ENCODE results near the gene SHC4. TPM values are rescaled to one million over a fixed set of nuclear protein-coding genes. Genes with fewer than 3 reads are reported as not detected.

Gene SHC4
- total RNA-seq, 6 experiments from 2014 or later, result 2.1 to 4.2 (median 3.5) TPM

DNA sequence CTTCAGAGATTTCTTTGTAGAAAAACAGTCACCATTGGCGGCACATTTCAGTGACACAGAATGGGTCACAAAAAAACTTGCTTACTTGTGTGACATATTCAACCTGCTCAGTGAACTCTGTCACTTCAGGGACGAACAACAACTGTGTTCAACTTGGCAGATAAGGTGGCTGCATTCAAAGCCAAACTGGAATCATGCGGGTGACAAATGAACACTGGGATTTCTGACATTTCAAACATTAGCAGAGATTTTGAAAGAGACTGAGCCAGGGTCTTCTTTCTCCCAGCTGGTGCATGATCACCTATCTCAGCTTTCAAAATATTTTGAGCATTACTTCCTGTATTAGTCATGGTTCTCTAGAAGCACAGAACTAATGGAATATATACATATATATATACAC lies 87.7 kb downstream of the SHC4 start:
- DNase-seq, result no peak
- Mint-ChIP-seq H3K9me3 (no peaks in the 10 kb centered on the region), H3K4me3 (no peak overlapping the region), H3K27me3 (ENCODE audit: insufficient read depth) (no peaks in the 10 kb centered on the region; the same call in 1 of the 2 replicates), H3K27ac (no peak overlapping the region), H3K36me3 (ENCODE audit: low read depth) (peaks cover 22% of the 10 kb centered on the region), H3K4me1 (ENCODE audit: low read depth) (peaks cover 52% of the 10 kb centered on the region)
- TF ChIP-seq, protein P1, sequence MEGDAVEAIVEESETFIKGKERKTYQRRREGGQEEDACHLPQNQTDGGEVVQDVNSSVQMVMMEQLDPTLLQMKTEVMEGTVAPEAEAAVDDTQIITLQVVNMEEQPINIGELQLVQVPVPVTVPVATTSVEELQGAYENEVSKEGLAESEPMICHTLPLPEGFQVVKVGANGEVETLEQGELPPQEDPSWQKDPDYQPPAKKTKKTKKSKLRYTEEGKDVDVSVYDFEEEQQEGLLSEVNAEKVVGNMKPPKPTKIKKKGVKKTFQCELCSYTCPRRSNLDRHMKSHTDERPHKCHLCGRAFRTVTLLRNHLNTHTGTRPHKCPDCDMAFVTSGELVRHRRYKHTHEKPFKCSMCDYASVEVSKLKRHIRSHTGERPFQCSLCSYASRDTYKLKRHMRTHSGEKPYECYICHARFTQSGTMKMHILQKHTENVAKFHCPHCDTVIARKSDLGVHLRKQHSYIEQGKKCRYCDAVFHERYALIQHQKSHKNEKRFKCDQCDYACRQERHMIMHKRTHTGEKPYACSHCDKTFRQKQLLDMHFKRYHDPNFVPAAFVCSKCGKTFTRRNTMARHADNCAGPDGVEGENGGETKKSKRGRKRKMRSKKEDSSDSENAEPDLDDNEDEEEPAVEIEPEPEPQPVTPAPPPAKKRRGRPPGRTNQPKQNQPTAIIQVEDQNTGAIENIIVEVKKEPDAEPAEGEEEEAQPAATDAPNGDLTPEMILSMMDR (IDR thresholded peaks at IDR 0.05), result no peak

DNA sequence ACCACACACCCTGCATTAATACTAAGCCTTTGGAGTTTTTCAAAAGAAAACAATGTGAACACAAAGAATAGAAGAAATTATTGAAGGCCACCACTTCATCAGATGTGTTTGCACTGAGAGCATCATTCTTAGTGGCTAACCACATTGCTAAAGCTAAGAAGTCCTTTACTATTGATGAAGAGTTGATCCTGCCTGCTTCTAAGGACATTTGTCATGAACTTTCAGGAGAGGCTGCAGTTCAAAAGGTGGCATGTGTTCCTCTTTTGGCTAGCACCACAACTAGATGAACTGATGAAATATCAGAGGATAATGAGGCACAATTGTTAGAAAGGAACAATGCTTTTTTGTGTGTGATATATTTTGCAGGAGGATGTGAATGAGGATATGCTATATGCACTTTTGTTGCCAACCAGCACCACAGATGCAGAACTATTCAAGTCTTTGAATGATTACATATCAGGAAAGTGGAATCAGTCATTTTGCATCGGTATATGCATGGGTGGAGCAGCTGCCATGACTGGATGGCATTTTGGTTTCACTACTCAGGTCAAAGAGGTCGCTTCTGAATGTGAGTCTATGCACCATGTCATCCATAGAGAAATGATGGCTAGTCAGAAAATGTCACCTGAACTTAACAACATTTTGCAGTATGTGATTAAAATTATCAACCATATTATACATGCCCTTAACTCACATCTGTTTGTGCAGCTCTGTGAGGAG lies 88.3 kb downstream of the SHC4 start:
- Mint-ChIP-seq H3K27me3 (ENCODE audit: insufficient read depth) (no peaks in the 10 kb centered on the region; the same call in 1 of the 2 replicates), H3K27ac (no peak overlapping the region), H3K36me3 (ENCODE audit: low read depth) (peaks cover 22% of the 10 kb centered on the region), H3K4me3 (no peak overlapping the region), H3K9me3 (no peaks in the 10 kb centered on the region), H3K4me1 (ENCODE audit: low read depth) (peaks cover 49% of the 10 kb centered on the region)
- no peak for DNase-seq
- TF ChIP-seq, protein P1 (IDR thresholded peaks at IDR 0.05), result no peak

DNA sequence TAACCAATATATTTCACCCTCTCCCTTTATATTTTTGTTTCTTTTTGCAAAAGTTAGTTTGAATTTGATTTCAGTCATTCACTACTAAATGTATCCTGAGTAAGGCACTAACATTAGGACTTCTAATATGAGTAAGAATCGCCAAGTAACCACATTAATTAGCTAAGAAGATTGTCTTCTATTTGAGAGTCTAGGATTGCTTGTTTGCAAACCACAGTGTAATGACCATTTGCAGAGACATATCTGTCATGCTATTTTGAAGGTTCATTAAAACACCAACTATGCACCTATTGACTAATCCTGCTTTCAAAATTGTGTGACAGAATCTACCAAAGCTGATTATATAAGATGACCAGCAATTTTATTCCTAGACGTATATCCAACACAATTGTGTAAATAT lies 91.1 kb downstream of the SHC4 start:
- Mint-ChIP-seq H3K36me3 (ENCODE audit: low read depth) (no peaks in the 10 kb centered on the region), H3K4me1 (ENCODE audit: low read depth) (peaks cover 58% of the 10 kb centered on the region), H3K27me3 (ENCODE audit: insufficient read depth) (no peaks in the 10 kb centered on the region), H3K4me3 (no peak overlapping the region), H3K9me3 (no peaks in the 10 kb centered on the region), H3K27ac (no peak overlapping the region)
- DNase-seq, result no peak
- TF ChIP-seq, protein P1 (IDR thresholded peaks at IDR 0.05), result no peak

DNA sequence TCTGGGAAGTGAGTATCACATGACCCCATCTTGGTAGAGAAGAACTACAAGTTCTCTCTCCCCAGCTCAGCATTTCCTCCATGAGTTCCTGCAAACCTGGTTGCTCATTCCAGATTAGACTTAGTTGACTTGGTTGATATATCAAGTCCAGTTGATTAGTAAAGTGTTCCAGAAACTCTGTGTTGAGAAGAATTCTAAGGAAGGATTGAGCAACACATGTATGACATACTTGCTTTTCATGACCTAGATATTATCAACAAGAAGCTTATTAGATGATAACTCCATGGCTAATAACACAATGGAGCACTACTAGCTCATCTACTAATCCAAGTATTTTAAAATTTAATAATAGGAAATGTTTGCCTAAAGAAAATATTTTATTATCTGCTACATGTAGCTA lies 92.2 kb downstream of the SHC4 start:
- TF ChIP-seq, protein P1 (IDR thresholded peaks at IDR 0.05), result no peak

DNA sequence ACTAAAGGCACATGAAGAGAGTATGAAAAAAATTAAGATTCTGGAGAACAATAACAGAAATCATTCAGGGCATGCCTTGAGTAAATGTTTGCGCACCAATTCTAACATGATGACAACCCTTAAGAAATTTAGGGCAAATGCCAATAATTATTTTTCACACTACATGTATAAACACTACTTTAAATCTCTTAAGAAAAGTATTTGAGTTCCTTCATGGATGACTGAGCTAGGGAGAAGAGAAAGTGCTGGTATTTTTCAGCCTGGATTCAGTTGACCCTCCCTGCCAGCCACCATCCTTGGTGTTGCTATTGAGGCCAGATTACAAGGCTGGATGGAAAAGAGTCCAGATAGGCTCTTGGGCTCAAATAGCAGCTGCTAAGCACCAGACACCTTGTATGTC lies 93.8 kb downstream of the SHC4 start:
- Mint-ChIP-seq H3K27me3 (ENCODE audit: insufficient read depth) (no peaks in the 10 kb centered on the region), H3K27ac (no peak overlapping the region), H3K4me1 (ENCODE audit: low read depth) (peaks cover 64% of the 10 kb centered on the region), H3K4me3 (no peak overlapping the region), H3K9me3 (no peaks in the 10 kb centered on the region), H3K36me3 (ENCODE audit: low read depth) (no peaks in the 10 kb centered on the region)
- DNase-seq, result no peak
- TF ChIP-seq, protein P1 (IDR thresholded peaks at IDR 0.05), result no peak

More for the DNA sequence above, 92.2 kb downstream of the SHC4 start:
- peaks cover 59% of the 10 kb centered on the region for H3K4me1 Mint-ChIP-seq (ENCODE audit: low read depth)
- H3K36me3 Mint-ChIP-seq (ENCODE audit: low read depth), result no peaks in the 10 kb centered on the region
- no peaks in the 10 kb centered on the region for H3K27me3 Mint-ChIP-seq (ENCODE audit: insufficient read depth)
- DNase-seq, result no peak
- H3K27ac Mint-ChIP-seq, result no peak overlapping the region
- no peaks in the 10 kb centered on the region for H3K9me3 Mint-ChIP-seq
- H3K4me3 Mint-ChIP-seq, result no peak overlapping the region

Data from HFFc6 (cell line).